Activated CD8-positive, alpha-beta T cell treated with anti-CD3 and anti-CD28 coated beads, Interleukin-2, amount 10 ng/mL, durations not matched to agents 7 days and 5 days (primary cell): ENCODE measurements around the gene ATP8B3. TPM values are rescaled to one million over a fixed set of nuclear protein-coding genes. Genes with fewer than 3 reads are reported as not detected.
A peak's percentile ranks its signal among the peaks of the same experiment; 100 is the strongest.

Source experiments
- ATAC-seq: fragments of 150-1000 bp; cut with Tn5 transposase; one replicate; pipeline ENCODE4 v1.10.0; 2021; ENCODE audit warnings: moderate library complexity
- CTCF ChIA-PET: fragments of 350-600 bp; sonication (Branson Sonifier 250); formaldehyde crosslinking; loops from one replicate; lab custom pipeline; 2021; ENCODE audit warnings: antibody characterized with exemption; lab: Charles Lee
- POLR2A ChIA-PET: fragments of 350-600 bp; sonication (Branson Sonifier 250); formaldehyde crosslinking; loops from one replicate; lab custom pipeline; 2021; ENCODE audit warnings: antibody characterized with exemption; lab: Charles Lee
- DNase-seq: peaks from one replicate; pipeline ENCODE4 v3.0.0-alpha.2; 2020
- H3K27ac Mint-ChIP-seq: one replicate; pipeline ENCODE4 v1.8.0; 2021; ENCODE audit warnings: mild to moderate bottlenecking, mixed read lengths
- H3K27me3 Mint-ChIP-seq: one replicate; pipeline ENCODE4 v1.8.0; 2021; ENCODE audit warnings: low read depth, mixed read lengths
- H3K36me3 Mint-ChIP-seq: one replicate; pipeline ENCODE4 v1.8.0; 2021; ENCODE audit warnings: low read depth, mixed read lengths
- H3K4me1 Mint-ChIP-seq: one replicate; pipeline ENCODE4 v1.8.0; 2021; ENCODE audit warnings: low read depth, mixed read lengths
- H3K4me3 Mint-ChIP-seq: one replicate; pipeline ENCODE4 v1.8.0; 2021; ENCODE audit warnings: mild to moderate bottlenecking, mixed read lengths
- H3K9me3 Mint-ChIP-seq: one replicate; pipeline ENCODE4 v1.8.0; 2022; ENCODE audit warnings: mixed read lengths; ENCODE audit not compliant: insufficient read depth
- total RNA-seq, 2 experiments: library from RNA; stranded (reverse); gene quantifications; one replicate each; pipeline ENCODE4 v1.2.3, GENCODE V29; 2021

The ATP8B3 gene
- total RNA-seq, 2 experiments from 2014 or later: 20.2 to 27.8 TPM

DNA sequence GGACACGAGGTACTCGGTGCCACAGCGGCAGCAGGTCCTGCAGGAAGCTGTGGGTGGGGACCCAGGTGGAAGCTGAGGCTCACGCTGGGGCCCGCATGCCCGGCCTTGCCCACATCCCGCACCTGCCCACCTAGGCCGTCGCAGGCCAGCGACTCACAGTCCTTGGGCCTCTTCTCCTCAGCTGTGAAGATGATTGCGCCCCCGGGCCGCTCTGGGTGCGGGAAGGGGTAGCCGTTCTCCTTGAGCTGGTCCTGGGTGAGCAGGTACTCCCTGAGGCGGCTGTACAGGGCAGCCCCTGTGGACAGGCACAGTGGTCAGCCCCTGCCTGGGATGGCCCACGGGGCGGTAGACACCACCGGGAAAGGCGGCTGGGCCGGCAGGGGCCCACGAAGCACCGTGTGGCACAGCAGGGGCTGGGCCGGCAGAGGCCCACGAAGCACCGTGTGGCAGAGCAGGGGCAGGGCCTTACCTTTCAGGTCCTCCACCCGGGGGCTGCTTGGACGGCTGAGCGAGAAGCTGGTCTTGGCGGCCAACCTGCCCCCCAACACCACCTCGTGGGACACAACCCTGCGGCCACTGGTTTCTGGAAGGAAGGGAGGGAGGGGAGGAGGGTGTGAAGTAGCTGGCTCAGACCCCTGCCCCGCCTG lies 6.6 kb upstream of the ATP8B3 start:
- Mint-ChIP-seq H3K4me1 (peaks cover 3% of the 10 kb centered on the region), H3K27ac (no peak overlapping the region), H3K36me3 (peaks cover 12% of the 10 kb centered on the region), H3K27me3 (no peaks in the 10 kb centered on the region), H3K9me3 (no peaks in the 10 kb centered on the region), H3K4me3 (no peak overlapping the region)
- DNase-seq: no peak
- POLR2A ChIA-PET: no interaction called here
- CTCF ChIA-PET: interaction anchor here (0.6 to 1.1 kb wide), 2 partner anchors 146 to 228 kb away, joined by 3 to 4 read pairs; no protein-coding TSS in a partner anchor
- ATAC-seq: no peak

DNA sequence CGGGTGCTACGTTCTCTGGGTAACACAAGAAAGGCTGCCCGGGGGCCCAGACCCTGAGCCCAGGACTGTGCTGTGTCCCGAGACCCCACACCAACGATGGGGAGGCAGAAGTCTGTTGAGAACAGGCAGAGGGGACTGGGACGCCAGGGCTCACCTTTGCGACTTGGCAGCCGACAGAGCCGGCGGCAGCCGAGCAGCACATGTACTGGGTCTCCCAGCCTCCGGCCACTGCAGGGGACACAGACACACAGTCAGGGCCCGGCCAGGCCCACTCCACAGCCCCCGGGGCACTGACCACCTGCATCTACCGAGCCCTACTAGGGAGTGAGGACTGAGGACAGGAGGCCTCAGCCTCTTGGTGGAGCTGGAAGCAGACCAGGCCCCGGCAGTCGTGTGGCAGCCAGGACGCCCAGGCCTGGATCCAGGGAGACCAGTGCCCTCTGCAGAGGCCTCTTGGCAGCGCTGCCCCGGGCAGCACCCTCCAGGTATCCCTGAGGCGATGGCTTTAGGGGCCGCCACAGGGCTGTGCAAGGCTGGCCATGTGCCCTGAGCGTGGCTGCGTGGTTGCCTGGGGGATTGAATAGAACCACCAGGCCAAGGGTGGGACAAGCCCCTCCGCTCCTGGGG lies 5.6 kb upstream of the ATP8B3 start:
- ChIA-PET POLR2A (no interaction called here), CTCF (interaction anchor here (1.4 kb wide), 1 partner anchor 8 kb away, joined by 5 read pairs; no protein-coding TSS in a partner anchor)
- no peak overlapping the region for H3K27ac Mint-ChIP-seq
- H3K36me3 Mint-ChIP-seq: peaks cover 12% of the 10 kb centered on the region
- ATAC-seq: no peak
- H3K9me3 Mint-ChIP-seq: no peaks in the 10 kb centered on the region
- H3K4me3 Mint-ChIP-seq: no peak overlapping the region
- no peaks in the 10 kb centered on the region for H3K27me3 Mint-ChIP-seq
- no peak for DNase-seq
- H3K4me1 Mint-ChIP-seq: peaks cover 11% of the 10 kb centered on the region

- ChIA-PET CTCF (interaction anchor here (1.4 kb wide), 1 partner anchor 9 kb away, joined by 5 read pairs; no protein-coding TSS in a partner anchor), POLR2A (no interaction called here)
- Mint-ChIP-seq H3K27ac (no peak overlapping the region), H3K4me3 (no peak overlapping the region), H3K36me3 (peaks cover 12% of the 10 kb centered on the region), H3K4me1 (peaks cover 15% of the 10 kb centered on the region), H3K9me3 (no peaks in the 10 kb centered on the region), H3K27me3 (no peaks in the 10 kb centered on the region)
- DNase-seq: no peak
- ATAC-seq: no peak
Measured at GRCh38 chr19:1816530-1817298, 4.6 kb upstream of the ATP8B3 start.

DNA sequence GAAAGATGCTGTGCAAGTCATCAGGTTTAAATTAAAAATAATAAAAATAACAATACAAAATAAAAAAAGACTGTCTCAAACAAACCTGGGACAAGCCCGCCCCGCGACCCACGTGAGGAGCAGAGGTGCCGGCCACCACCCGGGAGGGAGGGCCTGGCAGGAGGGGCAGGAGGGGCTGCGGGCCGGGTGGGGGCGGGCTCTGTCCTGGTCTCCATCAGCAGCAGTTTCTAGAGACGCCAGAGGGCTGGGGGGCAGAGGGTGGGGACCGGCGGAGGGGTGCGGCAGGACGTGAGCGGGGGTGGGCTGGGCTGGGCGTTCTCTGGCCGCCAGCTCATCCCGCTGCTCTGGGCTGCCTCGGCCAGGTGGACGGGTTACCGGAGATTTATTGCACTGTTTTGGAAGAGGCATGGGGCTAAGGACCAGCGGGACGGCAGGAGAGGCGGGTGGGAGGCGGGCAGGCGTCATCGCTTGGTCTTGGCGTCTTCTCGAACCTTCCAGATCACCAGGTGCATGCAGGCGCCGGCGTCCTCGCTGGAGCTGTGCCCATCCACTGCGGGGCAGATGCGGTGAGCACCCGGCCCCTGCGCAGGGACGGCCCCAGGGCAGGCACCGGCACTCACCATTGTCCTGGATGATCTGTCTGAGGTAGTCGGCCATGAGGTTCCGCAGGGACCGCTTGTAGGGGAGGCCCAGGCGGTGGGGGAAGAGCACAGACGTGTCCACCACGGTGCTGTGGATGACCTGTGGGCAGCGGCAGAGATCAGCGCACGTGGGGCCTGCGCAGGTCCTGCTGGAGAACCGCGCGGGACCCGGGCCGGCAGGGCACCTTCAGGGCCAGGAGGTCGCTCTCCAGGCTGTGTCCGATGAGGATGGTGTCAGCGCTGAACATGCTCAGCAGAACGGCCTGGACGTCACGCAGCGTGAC lies 3.8 kb upstream of the ATP8B3 start:
- Mint-ChIP-seq H3K36me3 (peaks cover 12% of the 10 kb centered on the region), H3K27ac (no peak overlapping the region), H3K9me3 (no peaks in the 10 kb centered on the region), H3K4me1 (peaks cover 21% of the 10 kb centered on the region), H3K4me3 (no peak overlapping the region), H3K27me3 (no peaks in the 10 kb centered on the region)
- ChIA-PET CTCF (no interaction called here), POLR2A (no interaction called here)
- no peak for ATAC-seq
- no peak for DNase-seq

DNA sequence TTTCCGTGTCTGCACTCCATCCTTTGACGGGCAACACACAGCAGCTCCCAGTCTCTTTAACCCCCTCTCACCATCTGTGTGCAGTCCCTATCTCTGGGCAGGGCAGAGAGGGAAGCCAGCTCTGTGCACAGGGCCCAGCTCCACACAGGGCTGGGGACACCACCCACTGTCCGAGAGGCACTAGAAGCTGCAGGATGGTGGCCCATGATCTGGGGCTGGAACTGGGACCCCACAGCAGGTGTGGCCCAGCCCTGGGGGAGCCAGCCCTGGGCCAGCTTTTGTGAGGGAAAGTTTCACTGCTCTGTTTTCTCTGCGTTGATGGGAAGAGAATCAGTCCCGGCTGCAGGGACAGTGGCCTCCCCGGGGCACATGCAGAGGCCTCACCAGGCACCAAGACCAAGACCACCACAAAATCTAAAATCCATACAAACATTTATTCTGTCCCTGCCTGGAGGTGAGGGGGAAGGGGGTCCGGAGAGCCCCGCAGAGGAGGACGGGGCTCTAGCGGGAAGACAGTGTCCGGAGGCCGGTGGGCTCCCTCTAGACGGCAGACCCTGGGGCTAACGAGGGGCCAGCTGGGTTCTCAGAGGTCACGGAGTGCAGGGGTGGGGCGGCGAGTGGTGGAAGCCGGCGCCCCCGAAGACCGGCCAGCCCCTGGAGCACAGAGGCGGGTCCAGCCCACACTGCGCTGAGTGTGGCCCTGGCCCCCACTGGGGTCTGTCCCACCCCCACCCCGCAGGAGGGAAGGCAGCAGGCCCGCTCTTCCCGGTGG lies 2.9 kb upstream of the ATP8B3 start:
- POLR2A ChIA-PET: no interaction called here
- H3K4me3 Mint-ChIP-seq: no peak overlapping the region
- no peaks in the 10 kb centered on the region for H3K27me3 Mint-ChIP-seq
- DNase-seq (no peak), ATAC-seq (no peak)
- no peak overlapping the region for H3K27ac Mint-ChIP-seq
- peaks cover 9% of the 10 kb centered on the region for H3K36me3 Mint-ChIP-seq
- H3K4me1 Mint-ChIP-seq: peaks cover 24% of the 10 kb centered on the region
- CTCF ChIA-PET: interaction anchor here (2.3 kb wide), 1 partner anchor 11 kb away, joined by 11 read pairs; no protein-coding TSS in a partner anchor
- no peaks in the 10 kb centered on the region for H3K9me3 Mint-ChIP-seq

GRCh38 chr19:1814391-1814790 lies 2.3 kb upstream of the ATP8B3 start:
- ChIA-PET CTCF (interaction anchor here (1.5 to 2.3 kb wide), 2 partner anchors 12 to 26 kb away, joined by 4 to 11 read pairs; no protein-coding TSS in a partner anchor), POLR2A (no interaction called here)
- peaks cover 24% of the 10 kb centered on the region for H3K4me1 Mint-ChIP-seq
- DNase-seq: no peak
- ATAC-seq: no peak
- H3K27me3 Mint-ChIP-seq: no peaks in the 10 kb centered on the region
- no peak overlapping the region for H3K4me3 Mint-ChIP-seq
- H3K9me3 Mint-ChIP-seq: no peaks in the 10 kb centered on the region
- peaks cover 9% of the 10 kb centered on the region for H3K36me3 Mint-ChIP-seq
- no peak overlapping the region for H3K27ac Mint-ChIP-seq

DNA sequence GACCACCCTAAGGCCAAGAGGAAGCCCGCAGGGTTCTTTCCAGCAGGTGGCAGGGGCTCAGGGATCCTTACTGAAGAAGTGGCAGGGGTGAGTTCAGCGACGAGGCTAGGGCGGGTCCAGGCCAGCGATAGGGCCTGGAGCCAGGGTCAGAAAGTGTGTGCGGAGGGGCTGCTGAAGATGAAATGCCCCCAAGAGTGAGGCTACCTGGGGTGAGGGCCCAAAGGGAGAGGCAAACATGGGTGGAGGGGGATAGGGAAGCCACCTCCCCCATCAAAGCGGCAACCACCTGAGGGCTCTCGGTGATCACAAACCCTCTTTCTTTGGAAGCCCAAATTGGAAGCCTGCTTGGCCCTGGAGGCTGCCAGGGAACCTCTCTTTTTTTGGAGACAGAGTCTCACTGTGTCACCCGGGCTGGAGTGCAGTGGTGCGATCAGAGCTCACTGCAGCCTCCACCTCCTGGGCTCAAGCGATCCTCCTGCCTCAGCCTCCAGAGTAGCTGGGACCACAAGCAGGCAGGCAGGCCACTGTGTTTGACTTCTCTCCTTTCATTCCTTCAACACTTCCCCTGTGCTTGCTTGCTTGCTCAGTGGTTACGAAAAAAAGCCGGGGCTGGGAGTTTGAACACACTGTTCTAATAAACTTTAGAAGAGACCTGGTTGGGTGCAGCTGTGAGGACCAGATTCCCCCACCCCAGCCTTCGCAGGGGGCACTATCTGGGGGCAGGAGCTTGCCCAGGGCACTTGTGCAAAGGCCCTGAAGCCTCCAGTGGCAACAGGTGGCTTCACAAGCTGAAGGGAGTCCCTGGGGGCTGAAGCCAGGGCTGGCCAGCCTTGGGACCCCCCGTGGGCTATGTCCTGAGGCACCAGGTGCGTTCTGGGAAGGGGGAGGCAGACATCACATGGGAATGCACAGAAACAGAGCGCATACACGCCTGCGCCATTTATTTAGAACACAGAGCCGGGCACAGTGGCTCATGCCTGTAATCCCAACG lies 1.4 kb upstream of the ATP8B3 start:
- DNase-seq: no peak
- no peak for ATAC-seq
- no peaks in the 10 kb centered on the region for H3K27me3 Mint-ChIP-seq
- H3K36me3 Mint-ChIP-seq: peaks cover 9% of the 10 kb centered on the region
- peaks cover 24% of the 10 kb centered on the region for H3K4me1 Mint-ChIP-seq
- H3K9me3 Mint-ChIP-seq: no peaks in the 10 kb centered on the region
- ChIA-PET POLR2A (no interaction called here), CTCF (interaction anchor here (1.5 to 2.3 kb wide), 2 partner anchors 13 to 25 kb away, joined by 4 to 11 read pairs; no protein-coding TSS in a partner anchor)
- H3K27ac Mint-ChIP-seq: peak overlapping the region; percentile 100
- peak overlapping the region; percentile 89 for H3K4me3 Mint-ChIP-seq

GRCh38 chr19:1812426-1813191 lies 533 bp upstream of the ATP8B3 start:
- H3K4me1 Mint-ChIP-seq: peaks cover 24% of the 10 kb centered on the region
- peak; percentile 92 for ATAC-seq

DNA sequence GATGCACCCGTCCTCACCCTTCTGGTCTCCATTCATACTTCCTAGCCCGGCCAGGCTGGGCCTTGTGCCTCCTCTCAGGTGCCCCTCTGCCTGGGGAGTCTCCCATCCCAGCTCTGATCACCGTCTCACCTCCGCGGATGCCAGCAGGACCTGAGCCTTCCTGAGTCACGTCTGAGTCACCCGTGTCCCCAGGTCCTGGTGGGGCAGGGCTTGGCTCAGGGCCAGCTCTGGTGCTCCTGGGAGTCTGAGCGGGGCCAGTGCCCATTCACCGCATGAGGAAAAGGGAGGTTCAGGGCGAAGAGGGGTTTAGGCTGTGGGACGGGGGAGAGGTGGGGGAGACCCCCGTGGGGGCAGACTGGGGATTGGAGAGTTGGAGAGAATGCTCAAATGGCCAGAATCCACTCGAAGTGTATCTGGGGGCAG lies 593 bp downstream of the ATP8B3 start:
- peaks cover 5% of the 10 kb centered on the region for H3K36me3 Mint-ChIP-seq
- H3K9me3 Mint-ChIP-seq: no peaks in the 10 kb centered on the region
- ATAC-seq (no peak), DNase-seq (peak; percentile 45)
- H3K27ac Mint-ChIP-seq: peak overlapping the region; percentile 73
- no peaks in the 10 kb centered on the region for H3K27me3 Mint-ChIP-seq
- H3K4me1 Mint-ChIP-seq: peaks cover 24% of the 10 kb centered on the region
- POLR2A ChIA-PET: interaction anchor here (0.5 to 0.6 kb wide), 2 partner anchors 1316 to 1796 kb away, joined by 3 read pairs; no protein-coding TSS in a partner anchor
- H3K4me3 Mint-ChIP-seq: peak overlapping the region; percentile 89
- CTCF ChIA-PET: interaction anchor here (1.2 to 1.6 kb wide), 4 partner anchors 15 to 65 kb away, joined by 3 to 8 read pairs (median 5); no protein-coding TSS in a partner anchor

More at GRCh38 chr19:1812426-1813191, 533 bp upstream of the ATP8B3 start:
- H3K9me3 Mint-ChIP-seq: no peaks in the 10 kb centered on the region
- H3K27ac Mint-ChIP-seq: peak overlapping the region; percentile 100
- peak; percentile 98 for DNase-seq
- H3K4me3 Mint-ChIP-seq: peak overlapping the region; percentile 89
- peaks cover 5% of the 10 kb centered on the region for H3K36me3 Mint-ChIP-seq
- POLR2A ChIA-PET: no interaction called here
- H3K27me3 Mint-ChIP-seq: no peaks in the 10 kb centered on the region
- CTCF ChIA-PET: interaction anchor here (1.5 to 2.3 kb wide), 2 partner anchors 13 to 25 kb away, joined by 4 to 11 read pairs; no protein-coding TSS in a partner anchor
